Right cardiac atrium (tissue), 5 donors: ENCODE data around the gene NPLOC4. TPM values are rescaled to one million over a fixed set of nuclear protein-coding genes. Genes with fewer than 3 reads are reported as not detected.

Source experiments
- ATAC-seq, 2 donors: fragments of 200-7000 bp; cut with Tn5 transposase; one replicate each; pipeline versions ENCODE4 v1.8.0 to v1.9.1; 2020; ENCODE audit warnings: moderate library complexity in 2 of 2, mild to moderate bottlenecking in 1 of 2
- DNase-seq, 3 donors: peaks; one replicate each; pipeline ENCODE4 v3.0.0-alpha.2; 2020
- H3K27ac ChIP-seq: one replicate; pipeline ENCODE4 v1.5.1; 2013; ENCODE audit warnings: mild to moderate bottlenecking, low read length, control low read depth, moderate library complexity
- H3K27me3 ChIP-seq: one replicate; pipeline ENCODE4 v1.6.1; 2013; ENCODE audit not compliant: control insufficient read depth, insufficient read depth
- H3K4me1 ChIP-seq: one replicate; pipeline ENCODE4 v1.6.1; 2013; ENCODE audit warnings: low read length; ENCODE audit not compliant: control insufficient read depth, insufficient read depth
- H3K4me3 ChIP-seq: one replicate; pipeline ENCODE4 v1.5.1; 2013; ENCODE audit warnings: low read length, control low read depth
- H3K9me3 ChIP-seq: one replicate; pipeline ENCODE4 v1.6.1; 2013; ENCODE audit warnings: low read length; ENCODE audit not compliant: control insufficient read depth
- WGBS: extraction: QIAGEN DNeasy Blood & Tissue Kit; methylation state at CpG from one replicate; pipeline ENCODE4 v1.1.7; 2013; 5-methylcytosine and 5-hydroxymethylcytosine counted together
- intact Hi-C, 4 donors: fragments of 100-400 bp; cut with DNase I; formaldehyde crosslinking; loops; one replicate each; pipeline versions ENCODE4 v1.11.0 to v1.14.0; 2022 to 2023
- polyA plus RNA-seq: library from polyadenylated mRNA; stranded (reverse); fragments of 200-250 nt; gene quantifications from one replicate; pipeline ENCODE4 v1.2.3, GENCODE V29; 2013
- total RNA-seq, 4 donors: library from RNA; stranded (reverse); fragmentation: NEBNext Ultra II Directional; extraction: Animal tissue kit (Norgen Biotek cat#: 25700); gene quantifications; one replicate each; pipeline ENCODE4 v1.2.1, GENCODE V29; 2021
- donor health status: healthy with polysubstance abuse.
- donor health status: DM: no; HTN: yes; CAD: no.
- donor health status: DM: no; HTN: no; CAD: no.
- donor health status: DM: no; HTN: yes; CAD: no; lungs with severe emphysema.
- donor health status: DM: yes; HTN: yes; CAD: no.

NPLOC4 gene
- total and polyA plus RNA-seq, 5 donors, result 36.8 to 106 (median 85.1) TPM

DNA sequence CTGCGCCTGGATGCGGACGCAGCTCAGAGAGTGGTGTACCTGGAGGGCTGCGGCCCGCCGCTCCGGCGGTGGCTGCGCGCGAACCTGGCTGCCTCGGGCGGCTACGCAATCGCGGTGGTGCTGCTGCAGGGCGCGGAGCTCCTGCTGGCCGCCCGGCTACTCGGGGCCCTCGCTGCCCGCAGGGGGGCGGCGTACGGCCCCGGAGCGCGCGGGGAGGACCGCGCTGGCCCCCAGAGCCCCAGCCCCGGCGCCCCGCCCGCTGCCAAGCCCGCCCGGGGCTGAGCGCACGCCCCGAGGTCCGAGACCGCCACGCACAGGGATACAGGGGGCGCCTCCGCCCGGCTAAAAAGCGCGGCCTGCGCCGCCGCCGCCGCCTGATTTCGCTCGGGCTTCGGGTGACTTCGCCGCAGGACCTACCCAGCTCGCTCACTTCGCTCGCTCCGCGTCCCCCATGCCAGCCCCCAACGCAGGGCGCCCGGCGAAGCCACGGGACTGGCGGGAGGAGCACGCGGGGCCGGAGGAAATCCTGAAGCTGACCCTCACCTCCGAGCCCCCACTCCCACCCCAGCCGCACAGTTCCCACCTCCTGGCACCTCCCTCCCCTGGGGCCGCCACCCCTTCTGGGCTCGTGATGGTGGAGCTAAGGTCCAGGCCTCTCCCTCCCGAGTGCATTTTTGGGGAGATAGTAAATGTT lies 11.2 kb upstream of the NPLOC4 start:
- Histone ChIP-seq H3K4me1 (no peaks in the 10 kb centered on the region), H3K9me3 (no peaks in the 10 kb centered on the region), H3K4me3 (no peak overlapping the region), H3K27ac (no peak overlapping the region), H3K27me3 (no peaks in the 10 kb centered on the region)
- 4% methylated on average over 78 of the region's 78 CpGs for WGBS
- ATAC-seq (no peak), DNase-seq (peak in 1 of 3 donors; percentile 32)
- intact Hi-C loops, result no loop called here

- 30% methylated on average over 21 of the region's 21 CpGs for WGBS
- DNase-seq (no peak), ATAC-seq (no peak)
- H3K27me3 ChIP-seq, result no peaks in the 10 kb centered on the region
- H3K9me3 ChIP-seq, result no peaks in the 10 kb centered on the region
- intact Hi-C loops, result no loop called here
- no peak overlapping the region for H3K4me3 ChIP-seq
- no peak overlapping the region for H3K27ac ChIP-seq
- no peaks in the 10 kb centered on the region for H3K4me1 ChIP-seq
These were observed 10.7 kb upstream of the NPLOC4 start for GRCh38 chr17:81647640-81648012.

GRCh38 chr17:81646869-81647600 lies 10.1 kb upstream of the NPLOC4 start:
- ATAC-seq (no peak), DNase-seq (peak in 1 of 3 donors; percentile 22)
- H3K4me3 ChIP-seq, result no peak overlapping the region
- no peak overlapping the region for H3K27ac ChIP-seq
- no peaks in the 10 kb centered on the region for H3K4me1 ChIP-seq
- intact Hi-C loops, result no loop called here
- H3K27me3 ChIP-seq, result no peaks in the 10 kb centered on the region
- 59% methylated on average over 12 of the region's 12 CpGs for WGBS
- H3K9me3 ChIP-seq, result no peaks in the 10 kb centered on the region

- no peak for ATAC-seq
- peak in 1 of 3 donors; percentile 45 for DNase-seq
- Histone ChIP-seq H3K27ac (no peak overlapping the region), H3K4me3 (no peak overlapping the region), H3K4me1 (no peaks in the 10 kb centered on the region), H3K9me3 (no peaks in the 10 kb centered on the region), H3K27me3 (no peaks in the 10 kb centered on the region)
- intact Hi-C loops, result no loop called here
- 83% methylated on average over 29 of the region's 29 CpGs for WGBS
These were observed 8.4 kb upstream of the NPLOC4 start for GRCh38 chr17:81644976-81645952.

GRCh38 chr17:81644496-81644895 lies 7.6 kb upstream of the NPLOC4 start:
- ATAC-seq (no peak), DNase-seq (no peak)
- Histone ChIP-seq H3K4me3 (no peak overlapping the region), H3K27me3 (no peaks in the 10 kb centered on the region), H3K27ac (no peak overlapping the region), H3K9me3 (no peaks in the 10 kb centered on the region), H3K4me1 (no peaks in the 10 kb centered on the region)
- WGBS, result 89% methylated on average over 15 of the region's 15 CpGs
- intact Hi-C loops, result no loop called here

DNA sequence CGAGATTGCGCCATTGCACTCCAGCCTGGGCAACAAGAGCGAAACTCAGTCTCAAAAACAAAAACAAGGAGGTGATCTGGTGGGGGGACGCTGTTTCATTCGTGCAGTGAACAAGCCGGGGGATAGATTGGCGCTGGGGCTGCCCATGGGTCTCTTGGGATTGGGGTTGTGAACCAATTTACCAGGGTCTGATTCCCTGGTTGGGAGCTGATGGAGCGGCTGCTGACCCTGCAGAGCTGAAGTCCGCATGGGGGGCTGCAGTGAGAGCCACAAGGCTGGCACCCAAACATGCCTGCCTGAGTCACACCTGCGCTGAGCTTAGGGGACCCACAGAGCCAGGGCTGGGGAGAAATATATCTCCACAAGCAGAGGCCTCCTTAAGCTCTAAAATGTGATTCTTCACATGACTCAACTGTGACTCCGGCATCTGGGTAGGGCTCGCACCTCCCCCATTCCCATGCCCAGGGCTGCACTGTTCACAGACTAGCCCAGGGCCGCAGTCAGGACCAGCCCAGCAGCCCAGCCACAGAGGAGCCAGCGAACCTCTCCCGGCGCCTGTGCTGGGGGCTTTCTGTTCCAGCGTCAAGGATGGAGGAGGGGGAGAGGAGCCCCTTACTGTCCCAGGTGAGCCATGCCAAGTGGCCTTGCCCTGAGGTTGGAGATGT lies 5.0 kb upstream of the NPLOC4 start:
- ATAC-seq, result peak in 1 of 2 donors; percentile 7
- Histone ChIP-seq H3K27ac (no peak overlapping the region), H3K4me1 (no peaks in the 10 kb centered on the region), H3K9me3 (no peaks in the 10 kb centered on the region), H3K27me3 (no peaks in the 10 kb centered on the region), H3K4me3 (no peak overlapping the region)
- 93% methylated on average over 16 of the region's 17 CpGs for WGBS
- intact Hi-C loops, result no loop called here
- peak in 1 of 3 donors; percentile 44 for DNase-seq

- WGBS, result 94% methylated on average over 9 of the region's 9 CpGs
- peaks cover 4% of the 10 kb centered on the region for H3K4me1 ChIP-seq
- no peak overlapping the region for H3K4me3 ChIP-seq
- no peak for ATAC-seq
- H3K27ac ChIP-seq, result no peak overlapping the region
- intact Hi-C loops, result no loop called here
- no peaks in the 10 kb centered on the region for H3K27me3 ChIP-seq
- DNase-seq, result peak in 1 of 3 donors; percentile 4
- H3K9me3 ChIP-seq, result no peaks in the 10 kb centered on the region
These were observed 3.1 kb upstream of the NPLOC4 start for GRCh38 chr17:81640011-81640410.

DNA sequence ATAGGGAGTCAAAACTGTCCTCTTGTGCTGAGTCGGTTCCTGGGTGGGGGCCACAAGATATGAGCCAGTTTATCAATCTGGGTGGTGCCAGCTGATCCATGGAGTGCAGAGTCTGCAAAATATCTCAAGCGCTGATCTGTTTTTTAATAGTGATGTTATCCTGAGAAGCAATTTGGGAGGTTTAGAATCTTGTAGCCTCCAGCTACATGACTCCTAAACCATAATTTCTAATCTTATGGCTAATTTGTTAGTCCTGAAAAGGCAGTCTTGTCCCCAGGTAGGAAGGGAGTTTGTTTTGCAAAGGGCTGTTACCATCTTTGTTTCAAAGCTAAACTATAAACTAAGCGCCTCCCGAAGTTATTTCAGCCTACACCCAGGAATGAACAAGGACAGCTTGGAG lies 1.8 kb upstream of the NPLOC4 start:
- Histone ChIP-seq H3K4me1 (peaks cover 4% of the 10 kb centered on the region), H3K27me3 (no peaks in the 10 kb centered on the region), H3K4me3 (no peak overlapping the region), H3K9me3 (no peaks in the 10 kb centered on the region), H3K27ac (no peak overlapping the region)
- ATAC-seq (no peak), DNase-seq (peak in 1 of 3 donors; percentile 1)
- intact Hi-C loops, result no loop called here
- 53% methylated on average over 4 of the region's 4 CpGs for WGBS

- H3K27ac ChIP-seq, result peak overlapping the region; percentile 88
- peak in 1 of 3 donors; percentile 18 for DNase-seq
- WGBS, result 34% methylated on average over 18 of the region's 18 CpGs
- H3K9me3 ChIP-seq, result no peaks in the 10 kb centered on the region
- H3K4me1 ChIP-seq, result peaks cover 4% of the 10 kb centered on the region
- no peaks in the 10 kb centered on the region for H3K27me3 ChIP-seq
- H3K4me3 ChIP-seq, result peak overlapping the region; percentile 88
- intact Hi-C loops, result no loop called here
- ATAC-seq, result no peak
These were observed 873 bp downstream of the NPLOC4 start for GRCh38 chr17:81635973-81636504.

GRCh38 chr17:81635431-81635830 lies 1.5 kb downstream of the NPLOC4 start:
- Histone ChIP-seq H3K4me3 (peak overlapping the region; percentile 88), H3K4me1 (peaks cover 4% of the 10 kb centered on the region), H3K27me3 (no peaks in the 10 kb centered on the region), H3K9me3 (no peaks in the 10 kb centered on the region), H3K27ac (no peak overlapping the region)
- 93% methylated on average over 5 of the region's 5 CpGs for WGBS
- no peak for DNase-seq
- intact Hi-C loops, result no loop called here
- ATAC-seq, result no peak
